GM19455 (cell line): ENCODE measurements around the gene CEBPZOS.
A peak's percentile ranks its signal among the peaks of the same experiment; 100 is the strongest.

Source experiments
- ATAC-seq: cut with Tn5 transposase; IDR thresholded peaks from one replicate; pipeline ENCODE4 v1.9.1; 2021; ENCODE audit not compliant: unreplicated experiment

The CEBPZOS gene

DNA sequence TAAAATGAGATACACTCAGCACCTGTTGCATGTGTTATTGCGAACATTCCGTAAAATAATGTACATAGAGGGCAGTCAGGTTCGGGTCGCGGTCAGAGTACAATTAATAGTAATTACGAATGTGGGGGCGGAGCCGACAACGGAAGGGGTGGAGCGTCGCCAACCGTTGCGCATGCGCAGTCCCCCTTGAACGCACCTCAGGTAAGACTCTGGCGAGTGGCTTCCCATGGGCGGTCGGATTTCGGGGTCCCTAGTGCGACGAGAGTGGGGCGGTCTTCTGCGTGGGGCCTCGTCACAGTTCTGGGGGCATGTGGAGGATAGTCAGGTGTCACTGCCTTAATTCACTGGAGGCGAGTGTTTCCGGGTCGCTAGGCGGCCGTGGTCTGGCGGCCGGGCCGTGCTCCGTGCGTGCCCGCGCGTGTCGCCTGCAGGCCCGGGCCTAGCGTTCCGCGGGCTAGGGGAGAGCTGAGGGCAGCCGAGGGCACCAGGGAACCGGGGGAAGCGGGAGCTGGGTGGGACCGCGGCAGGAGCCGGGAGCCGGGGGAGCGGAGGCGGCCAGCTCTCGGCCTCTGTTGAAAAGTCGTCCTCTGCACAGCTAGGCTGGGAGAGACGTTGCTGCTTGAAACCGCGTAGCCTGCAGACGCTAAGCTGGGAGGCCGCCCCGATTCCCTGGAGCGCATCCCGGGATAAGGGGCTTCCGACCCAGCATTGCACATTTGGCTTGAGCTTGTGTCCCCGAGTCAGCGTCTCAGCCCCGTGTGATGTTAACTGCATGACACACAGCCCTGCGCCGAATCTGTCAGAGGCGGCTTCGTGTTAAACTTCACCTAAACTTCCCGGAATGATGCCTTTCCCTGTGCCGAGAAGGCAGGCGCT is at the start of gene CEBPZOS:
Gene CEBPZOS, plus strand, starts transcription at position 177 of the 876 bp plus-strand sequence. CDS start 3,209 bp downstream, outside the sequence.
- ATAC-seq, result peak; percentile 68

DNA sequence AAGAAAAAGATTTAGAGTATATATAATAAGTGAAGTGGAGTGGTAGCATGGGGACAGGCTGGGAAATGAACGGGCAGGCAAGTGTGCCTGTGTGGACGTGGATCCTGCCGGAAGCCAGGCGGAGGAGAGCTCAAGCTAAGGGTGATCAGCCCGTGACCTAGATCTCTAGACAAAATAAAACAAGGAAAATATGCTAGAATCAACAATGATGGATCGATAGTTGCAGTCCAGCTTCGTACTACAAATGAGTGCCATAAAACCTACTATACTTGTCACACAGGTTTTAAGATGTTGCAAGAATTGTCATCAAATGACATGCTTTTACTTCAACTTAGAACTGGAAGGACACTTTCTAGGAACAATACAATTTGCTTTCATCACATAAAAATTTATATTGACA is 48.0 kb upstream of the CEBPZOS start:
- no peak for ATAC-seq

- ATAC-seq, result no peak
Observed at GRCh38 chr2:37149626-37150322, 46.5 kb upstream of the CEBPZOS start.

- ATAC-seq, result no peak
Observed at GRCh38 chr2:37153224-37153623, 43.1 kb upstream of the CEBPZOS start.

DNA sequence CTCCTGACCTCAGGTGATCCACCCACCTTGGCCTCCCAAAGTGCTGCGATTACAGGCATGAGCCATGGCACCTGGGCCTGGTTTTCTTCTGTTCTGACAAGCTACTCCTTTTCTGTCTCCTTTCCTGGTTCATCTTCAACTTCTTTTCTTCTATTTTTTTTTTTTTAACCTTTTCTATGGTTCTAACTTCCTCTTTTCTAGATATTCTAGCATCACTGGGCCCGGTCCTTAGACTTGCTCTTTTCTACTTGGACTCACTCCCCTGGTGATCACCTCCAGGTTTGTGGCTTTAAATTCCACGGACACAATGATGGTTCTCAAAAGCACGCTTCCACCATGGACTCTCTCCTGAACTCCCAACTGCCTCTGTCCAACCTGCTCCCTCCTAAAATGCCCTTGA is 41.5 kb upstream of the CEBPZOS start:
- ATAC-seq, result no peak

DNA sequence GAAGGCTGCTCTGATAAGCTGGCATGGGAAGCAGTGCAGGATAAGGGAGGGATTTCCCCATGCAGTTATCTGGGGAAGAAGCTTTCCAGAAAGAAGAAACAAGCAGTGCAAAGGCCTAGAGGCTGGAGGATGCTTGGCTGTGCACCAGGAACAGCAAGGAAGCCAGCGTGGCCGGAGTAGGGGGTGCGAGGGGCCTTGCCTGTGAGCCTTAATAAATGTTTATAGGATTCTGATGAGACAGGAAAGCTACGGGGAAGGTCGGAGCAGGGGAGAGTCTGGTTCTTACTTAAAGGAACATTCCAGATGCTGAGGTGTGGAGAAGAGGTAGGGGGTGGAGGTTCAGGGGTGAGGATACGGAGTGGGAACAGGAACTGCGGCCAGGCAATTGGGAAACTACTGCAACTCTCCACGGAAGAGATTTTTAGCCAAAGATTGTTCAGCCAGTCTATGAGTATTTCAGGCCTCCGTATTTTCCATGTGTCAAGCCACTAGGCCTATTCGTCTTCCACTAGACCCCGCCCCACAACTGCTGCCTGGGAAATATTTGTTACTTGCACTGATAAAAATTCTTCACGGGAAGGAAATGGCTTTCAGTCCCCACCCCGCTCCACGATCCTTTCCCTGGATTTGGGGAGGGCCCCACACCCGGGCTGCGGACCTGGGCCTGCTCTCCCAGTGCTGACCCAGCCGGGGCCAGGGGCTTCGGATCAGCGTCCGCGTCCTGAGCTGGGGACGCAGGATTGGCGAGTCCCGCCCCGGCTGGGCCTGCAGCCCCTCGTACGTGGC is 40.0 kb upstream of the CEBPZOS start:
- peak; percentile 32 for ATAC-seq

DNA sequence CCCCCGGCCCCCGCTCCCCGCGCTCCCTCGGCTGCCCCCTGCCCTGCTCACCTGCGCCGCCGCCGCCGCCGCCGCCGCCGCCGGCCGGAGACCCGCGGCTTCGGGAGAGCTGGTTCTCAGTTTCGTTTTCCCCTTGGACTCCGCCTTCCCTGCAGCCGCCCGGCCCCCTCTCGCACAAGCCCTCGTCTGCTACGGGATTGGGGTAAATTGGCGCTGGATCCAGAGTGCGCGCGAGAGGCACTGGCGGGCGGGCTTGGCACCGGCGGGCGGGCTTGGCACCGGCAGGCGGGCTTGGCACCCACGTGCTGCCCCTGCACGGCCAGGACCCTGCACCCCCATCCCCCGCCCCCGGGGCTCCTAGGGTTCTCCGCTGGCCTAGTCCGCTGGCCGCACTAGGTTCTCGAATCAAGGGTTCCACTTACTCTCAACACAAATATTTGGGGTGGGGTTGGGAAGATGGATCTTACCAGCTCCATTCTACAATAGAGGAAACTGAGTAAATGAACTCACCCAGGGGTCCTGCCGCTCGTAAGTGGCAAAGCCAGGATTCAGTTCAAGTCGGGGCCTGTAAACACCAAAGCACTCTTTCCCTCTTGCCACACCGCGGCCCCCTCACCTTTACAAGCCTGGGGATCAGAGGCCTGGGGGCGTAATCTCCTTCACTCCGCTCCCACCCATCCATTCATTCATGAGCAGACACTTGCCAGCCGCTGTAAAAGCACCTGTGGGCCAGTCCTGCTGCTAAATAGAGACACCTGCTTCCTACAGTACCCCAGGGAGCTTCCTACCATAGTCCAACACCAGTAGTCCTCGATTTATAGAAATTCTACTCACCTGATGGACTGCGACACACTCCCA is 39.2 kb upstream of the CEBPZOS start, which contains the start of gene EIF2AK2:
Gene EIF2AK2, minus strand, starts transcription at position 124 of the 858 bp plus-strand sequence. CDS start 9,174 bp downstream, outside the sequence.
- ATAC-seq, result peak; percentile 81

DNA sequence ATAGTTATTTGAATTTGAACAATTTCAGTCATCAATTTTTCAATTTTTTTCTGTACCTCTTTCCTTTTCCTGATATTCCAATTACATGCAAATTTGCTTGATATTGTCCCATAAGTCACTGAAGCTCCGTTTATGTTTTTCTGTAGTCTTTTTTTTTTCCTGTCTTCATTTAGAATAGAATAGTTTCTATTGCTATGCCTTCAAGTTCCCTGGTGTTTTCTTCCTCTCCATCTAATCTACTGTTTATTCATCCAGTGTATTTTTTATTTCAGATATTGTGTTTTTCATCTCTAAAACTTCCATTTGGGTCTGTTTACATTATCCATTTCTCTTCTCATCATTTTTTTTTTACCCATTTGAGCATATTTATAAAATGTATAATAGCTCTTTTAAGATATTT is 31.5 kb upstream of the CEBPZOS start:
- ATAC-seq, result no peak

GRCh38 chr2:37167636-37168180 is 28.6 kb upstream of the CEBPZOS start:
- ATAC-seq, result no peak

DNA sequence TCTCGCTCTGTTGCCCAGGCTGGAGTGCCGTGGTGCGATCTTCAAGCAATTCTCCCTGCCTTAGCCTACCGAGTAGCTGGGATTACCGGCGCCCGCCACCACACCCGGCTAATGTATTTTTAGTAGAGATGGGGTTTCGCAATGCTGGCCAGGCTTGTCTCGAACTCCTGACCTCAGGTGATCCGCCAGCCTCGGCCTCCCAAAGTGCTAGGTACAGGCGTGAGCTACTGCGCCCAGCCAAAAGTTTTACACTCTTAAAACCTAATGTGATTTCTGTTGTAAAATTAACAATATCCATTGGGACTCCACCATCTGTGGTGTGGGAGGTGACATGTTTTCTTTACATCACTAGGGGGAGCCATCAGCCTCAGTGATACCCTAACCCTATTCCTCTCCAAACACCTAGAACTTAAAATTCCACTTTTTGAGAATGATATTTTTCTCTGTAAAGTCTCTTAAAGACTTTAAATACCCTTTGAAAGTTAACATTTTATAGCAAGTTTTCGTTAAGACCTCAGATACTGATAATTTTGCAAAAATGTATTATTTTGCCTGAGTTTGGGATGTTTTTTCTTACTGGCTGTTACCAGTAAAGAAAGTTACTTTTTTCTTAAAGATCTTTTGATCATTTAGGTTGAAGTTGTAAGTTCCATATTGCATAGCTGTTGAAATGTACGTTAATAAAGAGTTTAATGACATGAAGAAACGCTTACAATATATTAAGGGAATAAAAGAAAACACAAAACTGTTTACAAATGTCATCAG is 27.9 kb upstream of the CEBPZOS start:
- no peak for ATAC-seq

DNA sequence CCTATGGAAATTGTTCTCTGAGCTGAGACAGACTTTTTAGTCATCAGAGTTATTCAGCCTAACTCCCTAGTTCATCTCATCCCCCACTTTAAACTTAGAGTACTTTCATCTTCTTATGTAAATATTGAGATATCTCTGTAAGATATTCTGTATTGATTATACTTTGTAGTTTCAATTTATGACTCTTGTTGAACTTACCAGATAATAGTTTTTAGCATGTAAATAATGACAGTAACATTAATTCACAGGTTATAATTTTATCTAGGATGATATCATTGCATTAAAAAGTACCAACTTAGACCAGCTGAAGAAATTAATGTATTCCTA is 24.7 kb upstream of the CEBPZOS start:
- no peak for ATAC-seq

GRCh38 chr2:37173741-37174140 is 22.6 kb upstream of the CEBPZOS start:
- ATAC-seq, result no peak

GRCh38 chr2:37180006-37180639 is 16.2 kb upstream of the CEBPZOS start:
- no peak for ATAC-seq

DNA sequence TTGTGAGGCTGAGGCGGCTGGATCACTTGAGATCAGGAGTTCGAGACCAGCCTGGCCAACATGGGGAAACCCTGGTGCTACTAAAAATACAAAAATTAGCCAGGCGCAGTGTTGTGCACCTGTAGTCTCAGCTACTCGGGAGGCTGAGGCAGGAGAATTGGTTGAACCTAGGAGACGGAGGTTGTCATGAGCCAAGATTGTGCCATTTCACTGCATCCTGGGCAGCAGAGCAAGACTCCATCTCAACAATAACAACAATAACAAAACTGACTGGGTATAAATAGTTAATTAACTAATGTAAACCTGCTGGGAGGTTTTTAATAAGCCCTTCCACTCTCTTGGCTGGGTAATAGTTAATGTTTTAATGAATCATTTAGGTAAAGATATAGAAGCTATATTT is 15.7 kb upstream of the CEBPZOS start:
- ATAC-seq, result no peak

GRCh38 chr2:37181726-37182684 is 14.3 kb upstream of the CEBPZOS start:
- no peak for ATAC-seq

DNA sequence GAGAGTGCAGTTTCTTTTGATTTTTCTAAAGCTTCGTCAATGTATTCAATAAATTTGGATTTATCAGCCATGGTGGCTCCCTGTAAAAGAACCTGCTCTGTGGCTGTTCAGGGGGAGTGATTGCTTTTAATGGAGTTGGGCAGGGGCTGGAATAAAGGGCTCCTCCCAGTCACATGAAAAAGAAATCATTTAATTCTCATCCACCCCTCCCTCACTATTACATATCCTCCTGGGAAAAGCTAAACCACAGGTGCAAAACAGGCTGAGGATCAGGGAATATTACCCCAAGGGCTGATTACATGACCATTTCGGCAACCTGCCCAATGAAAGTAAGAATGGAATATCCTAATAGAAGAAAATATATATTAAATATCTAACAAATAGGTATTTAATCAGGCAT is 7.7 kb upstream of the CEBPZOS start, which contains the start of gene SULT6B1:
Gene SULT6B1, minus strand, starts transcription at position 101 of the 400 bp plus-strand sequence. Its CDS starts 30 bp downstream, at position 71.
- ATAC-seq, result no peak

DNA sequence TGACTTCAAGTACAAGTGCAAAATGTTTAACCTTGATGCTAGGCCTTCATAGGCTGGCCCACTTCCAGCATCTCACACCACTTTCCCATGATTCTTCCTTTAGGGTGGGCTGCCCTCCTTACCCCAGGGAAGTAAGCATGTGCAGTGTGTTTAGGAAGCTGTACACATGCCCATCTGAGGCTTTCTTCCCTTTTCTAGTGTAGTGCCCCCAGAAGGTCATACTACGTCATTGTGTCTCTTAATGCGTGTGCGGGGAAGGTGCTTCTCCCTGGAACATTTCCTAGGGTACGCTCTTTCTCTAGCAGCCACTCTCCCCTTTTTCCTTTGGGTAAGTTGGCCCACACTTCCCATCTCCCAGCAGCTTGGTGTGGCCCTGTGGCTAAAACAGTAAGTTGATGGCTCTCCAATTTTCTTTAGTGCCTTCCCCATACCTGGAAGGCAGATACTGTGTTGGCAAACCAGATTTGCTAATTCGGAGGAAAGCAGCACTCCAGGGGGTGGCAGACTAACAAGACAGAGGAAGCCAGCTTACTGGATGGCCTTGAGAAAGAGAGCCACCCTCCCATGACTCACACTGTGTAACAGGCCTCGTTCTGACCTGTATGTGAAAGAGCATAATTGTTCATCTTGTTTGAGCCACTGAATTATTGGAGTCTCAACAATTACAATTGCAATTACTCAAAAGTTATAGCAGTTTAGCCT is 6.7 kb upstream of the CEBPZOS start:
- ATAC-seq, result no peak
